Smooth muscle cell (in vitro differentiated cells): ENCODE results near the gene MCC. TPM values are rescaled to one million over a fixed set of nuclear protein-coding genes. Genes with fewer than 3 reads are reported as not detected.

Source experiments
- DNase-seq: peaks from one replicate; lab custom pipeline; 2025; ENCODE audit not compliant: unreplicated experiment; lab: John Stamatoyannopoulos, UW
- H2AFZ ChIP-seq: fragments of 200-600 bp; sonication (generic); 2 replicates; pipeline ENCODE4 v1.6.0; 2016; ENCODE audit warnings: antibody characterized with exemption, low read depth, mild to moderate bottlenecking
- H3F3A ChIP-seq: fragments of 200-600 bp; sonication (generic); 2 replicates; pipeline ENCODE4 v1.6.0; 2017; ENCODE audit warnings: antibody characterized with exemption, low read depth
- H3K27ac ChIP-seq: fragments of 200-600 bp; sonication (generic); 2 replicates; pipeline ENCODE4 v1.5.1; 2016; ENCODE audit warnings: low read depth, mild to moderate bottlenecking
- H3K27me3 ChIP-seq: fragments of 200-600 bp; sonication (generic); 2 replicates; pipeline ENCODE4 v1.6.1; 2016; ENCODE audit warnings: low read depth, mild to moderate bottlenecking
- H3K36me3 ChIP-seq: fragments of 200-600 bp; sonication (generic); 2 replicates; pipeline ENCODE4 v1.5.1; 2016; ENCODE audit warnings: low read depth
- H3K4me1 ChIP-seq: fragments of 200-600 bp; sonication (generic); 2 replicates; pipeline ENCODE4 v1.5.1; 2016; ENCODE audit warnings: low read depth
- H3K4me2 ChIP-seq: fragments of 200-600 bp; sonication (generic); 2 replicates; pipeline ENCODE4 v1.6.0; 2016; ENCODE audit warnings: mild to moderate bottlenecking
- H3K4me3 ChIP-seq: fragments of 200-600 bp; sonication (generic); 2 replicates; pipeline ENCODE4 v1.5.1; 2016; ENCODE audit warnings: mild to moderate bottlenecking
- H3K79me2 ChIP-seq: fragments of 200-600 bp; sonication (generic); 2 replicates; pipeline ENCODE4 v1.6.0; 2016; ENCODE audit warnings: low read depth, mild to moderate bottlenecking
- H3K9ac ChIP-seq: fragments of 200-600 bp; sonication (generic); 2 replicates; pipeline ENCODE4 v1.6.0; 2016; ENCODE audit warnings: low read depth
- H3K9me3 ChIP-seq: fragments of 200-600 bp; sonication (generic); replicated peaks from 2 replicates; pipeline ENCODE4 v1.5.1; 2016; ENCODE audit warnings: low read depth
- H4K20me1 ChIP-seq: fragments of 200-600 bp; sonication (generic); 2 replicates; pipeline ENCODE4 v1.6.0; 2016; ENCODE audit warnings: low read depth
- WGBS: methylation state at CpG from one replicate; pipeline ENCODE4 v1.1.7; 2016; ENCODE audit warnings: low lambda C conversion rate; 5-methylcytosine and 5-hydroxymethylcytosine counted together
- polyA plus RNA-seq: library from polyadenylated mRNA; unstranded; fragments of >200 nt; fragmentation: Nextera tagmentation; extraction: Ambion mirVana; gene quantifications from 2 replicates; pipeline ENCODE4 v1.2.1, GENCODE V29; 2016
- total RNA-seq: library from RNA; depleted of rRNA; stranded (reverse); fragments of >200 nt; gene quantifications from 2 replicates; pipeline ENCODE4 v1.2.3, GENCODE V29; 2014
- TF ChIP-seq, protein P1 (sequence below): fragments of 200-600 bp; sonication (generic); IDR thresholded peaks from 2 replicates; pipeline ENCODE4 v1.5.1; 2017; ENCODE audit warnings: borderline replicate concordance, mild to moderate bottlenecking, antibody characterized with exemption; ENCODE audit not compliant: insufficient read depth, poor library complexity, severe bottlenecking

MCC gene
- total and polyA plus RNA-seq, 2 experiments from 2014 or later, result 5.8 to 19.2 TPM

DNA sequence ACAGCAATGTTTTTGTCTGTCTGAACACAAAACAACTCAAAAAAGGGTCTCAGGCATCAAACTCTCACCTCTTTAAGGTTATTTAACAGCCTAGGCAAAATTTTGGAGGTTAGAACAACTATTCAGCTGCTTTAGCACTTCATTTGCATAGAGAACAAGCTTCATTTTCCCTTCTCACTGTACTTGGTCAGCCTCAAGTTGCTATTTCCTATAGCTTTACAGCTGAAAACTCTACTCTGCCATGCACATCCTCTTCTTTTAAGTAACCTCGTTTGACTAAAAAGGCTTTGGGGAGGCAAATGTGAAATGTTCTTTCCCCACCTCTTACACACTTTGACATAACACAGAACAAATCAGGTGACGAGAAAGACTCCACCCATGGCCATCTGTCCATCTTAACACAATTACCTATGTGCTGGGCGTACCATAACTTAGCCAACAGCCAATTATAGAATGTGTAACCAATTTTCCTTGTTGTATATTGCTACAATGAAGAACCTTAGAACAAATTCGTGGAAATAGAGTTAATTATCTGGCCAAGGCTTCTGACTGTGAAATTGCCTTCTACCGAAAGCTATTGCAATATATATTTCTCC is 315.9 kb downstream of the MCC start:
- no peaks in the 10 kb centered on the region for H3K27me3 ChIP-seq
- H3K9ac ChIP-seq, result no peak overlapping the region
- H3K9me3 ChIP-seq, result no peaks in the 10 kb centered on the region
- H3K4me3 ChIP-seq, result no peak overlapping the region
- no peaks in the 10 kb centered on the region for H4K20me1 ChIP-seq
- H3K27ac ChIP-seq, result no peak overlapping the region
- H3K4me2 ChIP-seq, result peak overlapping the region; percentile 6
- DNase-seq, result no peak
- H3K4me1 ChIP-seq, result peaks cover 19% of the 10 kb centered on the region
- no peaks in the 10 kb centered on the region for H3K36me3 ChIP-seq
- peaks cover 6% of the 10 kb centered on the region for H3F3A ChIP-seq
- peaks cover 3% of the 10 kb centered on the region for H3K79me2 ChIP-seq
- TF ChIP-seq, protein P1, sequence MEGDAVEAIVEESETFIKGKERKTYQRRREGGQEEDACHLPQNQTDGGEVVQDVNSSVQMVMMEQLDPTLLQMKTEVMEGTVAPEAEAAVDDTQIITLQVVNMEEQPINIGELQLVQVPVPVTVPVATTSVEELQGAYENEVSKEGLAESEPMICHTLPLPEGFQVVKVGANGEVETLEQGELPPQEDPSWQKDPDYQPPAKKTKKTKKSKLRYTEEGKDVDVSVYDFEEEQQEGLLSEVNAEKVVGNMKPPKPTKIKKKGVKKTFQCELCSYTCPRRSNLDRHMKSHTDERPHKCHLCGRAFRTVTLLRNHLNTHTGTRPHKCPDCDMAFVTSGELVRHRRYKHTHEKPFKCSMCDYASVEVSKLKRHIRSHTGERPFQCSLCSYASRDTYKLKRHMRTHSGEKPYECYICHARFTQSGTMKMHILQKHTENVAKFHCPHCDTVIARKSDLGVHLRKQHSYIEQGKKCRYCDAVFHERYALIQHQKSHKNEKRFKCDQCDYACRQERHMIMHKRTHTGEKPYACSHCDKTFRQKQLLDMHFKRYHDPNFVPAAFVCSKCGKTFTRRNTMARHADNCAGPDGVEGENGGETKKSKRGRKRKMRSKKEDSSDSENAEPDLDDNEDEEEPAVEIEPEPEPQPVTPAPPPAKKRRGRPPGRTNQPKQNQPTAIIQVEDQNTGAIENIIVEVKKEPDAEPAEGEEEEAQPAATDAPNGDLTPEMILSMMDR, result no peak
- H2AFZ ChIP-seq, result no peak overlapping the region
- WGBS, result 88% methylated on average over 5 of the region's 5 CpGs

DNA sequence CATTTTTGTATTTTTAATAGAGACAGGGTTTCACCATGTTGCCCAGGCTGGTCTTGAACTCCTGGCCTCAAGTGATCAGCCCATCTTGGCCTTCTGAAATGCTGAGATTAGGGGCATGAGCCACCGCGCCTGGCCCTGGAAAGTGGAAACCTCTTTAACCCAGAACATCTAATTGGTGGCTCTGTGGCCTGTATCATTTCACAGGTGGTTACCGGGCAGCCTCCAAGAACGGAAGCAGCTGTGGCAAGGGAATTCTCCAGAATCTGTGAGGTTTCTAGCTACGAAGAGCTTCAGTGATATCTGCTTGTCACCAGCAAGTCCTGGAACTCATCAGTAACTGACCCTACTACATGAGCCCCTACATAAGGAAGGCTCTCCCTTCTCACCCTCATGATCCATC is 316.7 kb downstream of the MCC start:
- Histone ChIP-seq H3K4me1 (peaks cover 25% of the 10 kb centered on the region), H3K27ac (no peak overlapping the region), H3K27me3 (no peaks in the 10 kb centered on the region), H3K9ac (no peak overlapping the region), H3K4me2 (no peak overlapping the region), H3K4me3 (no peak overlapping the region), H3K79me2 (peaks cover 3% of the 10 kb centered on the region), H3K36me3 (no peaks in the 10 kb centered on the region), H3F3A (peaks cover 8% of the 10 kb centered on the region), H2AFZ (no peak overlapping the region), H3K9me3 (no peaks in the 10 kb centered on the region), H4K20me1 (peaks cover 2% of the 10 kb centered on the region)
- DNase-seq, result no peak
- 91% methylated on average over 5 of the region's 5 CpGs for WGBS
- TF ChIP-seq, protein P1, result no peak

DNA sequence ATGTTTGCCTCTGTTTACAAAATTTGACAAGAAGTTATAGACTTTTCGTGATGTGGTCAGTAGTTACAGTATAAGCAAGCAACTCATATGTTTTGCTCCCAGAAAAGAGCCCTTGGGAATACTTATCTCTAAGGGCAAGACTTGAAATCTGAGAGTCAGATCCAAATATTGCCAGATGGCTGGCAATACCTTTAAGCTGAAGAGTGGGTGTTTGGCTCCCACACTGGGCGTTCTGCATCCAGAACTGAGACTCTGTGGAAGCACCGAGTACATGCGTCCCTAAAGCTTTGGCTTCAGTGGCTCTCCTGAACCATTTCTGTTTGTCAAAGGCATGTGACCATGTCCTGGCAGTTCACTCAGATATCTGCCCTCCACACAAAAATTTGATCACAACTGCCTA is 317.5 kb downstream of the MCC start:
- no peaks in the 10 kb centered on the region for H3K27me3 ChIP-seq
- H3F3A ChIP-seq, result peaks cover 16% of the 10 kb centered on the region
- peaks cover 1% of the 10 kb centered on the region for H3K79me2 ChIP-seq
- 50% methylated on average over 4 of the region's 4 CpGs for WGBS
- H3K9me3 ChIP-seq, result no peaks in the 10 kb centered on the region
- peaks cover 33% of the 10 kb centered on the region for H3K4me1 ChIP-seq
- peak overlapping the region; percentile 15 for H3K27ac ChIP-seq
- no peak for DNase-seq
- H4K20me1 ChIP-seq, result peaks cover 4% of the 10 kb centered on the region
- H2AFZ ChIP-seq, result no peak overlapping the region
- no peaks in the 10 kb centered on the region for H3K36me3 ChIP-seq
- H3K4me3 ChIP-seq, result no peak overlapping the region
- TF ChIP-seq, protein P1, result no peak
- H3K9ac ChIP-seq, result no peak overlapping the region
- H3K4me2 ChIP-seq, result peak overlapping the region; percentile 6

DNA sequence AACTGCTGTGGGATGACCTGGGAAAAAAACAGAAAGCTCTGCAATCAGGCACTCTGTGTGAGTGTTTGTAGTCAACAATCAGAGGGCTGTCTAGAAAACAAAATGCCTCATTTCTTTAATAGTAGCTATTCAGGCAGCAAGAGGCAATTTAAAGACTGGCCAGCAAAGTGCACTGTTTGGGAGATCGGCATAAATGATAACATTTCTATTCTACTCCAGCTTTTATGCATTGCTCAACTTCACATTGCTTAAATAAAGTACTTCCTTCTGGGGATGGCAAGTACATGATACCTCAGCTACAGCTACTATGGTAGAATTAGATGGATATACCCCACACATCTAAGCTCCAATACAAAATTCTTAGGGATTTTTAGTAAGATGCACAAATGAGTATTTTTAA is 318.5 kb downstream of the MCC start:
- TF ChIP-seq, protein P1, result no peak
- DNase-seq, result no peak

More for the DNA sequence above, 318.5 kb downstream of the MCC start:
- no peaks in the 10 kb centered on the region for H3K27me3 ChIP-seq
- 60% methylated on average over 1 of the region's 1 CpG for WGBS
- H3K36me3 ChIP-seq, result no peaks in the 10 kb centered on the region
- H3K79me2 ChIP-seq, result no peaks in the 10 kb centered on the region
- H3K4me2 ChIP-seq, result peak overlapping the region; percentile 6
- peak overlapping the region; percentile 15 for H3K27ac ChIP-seq
- no peak overlapping the region for H3K4me3 ChIP-seq
- H3F3A ChIP-seq, result peaks cover 19% of the 10 kb centered on the region
- no peak overlapping the region for H2AFZ ChIP-seq
- no peaks in the 10 kb centered on the region for H3K9me3 ChIP-seq
- H4K20me1 ChIP-seq, result peaks cover 4% of the 10 kb centered on the region
- no peak overlapping the region for H3K9ac ChIP-seq
- peaks cover 43% of the 10 kb centered on the region for H3K4me1 ChIP-seq
